ENCODE results near the gene ITSN1.

- no peak for TF ChIP-seq EZH2 (IDR thresholded peaks at IDR 0.05; ENCODE audit: insufficient read depth, poor library complexity, severe bottlenecking)
- no peak for TF ChIP-seq EZH2phosphoT487 (IDR thresholded peaks at IDR 0.05; ENCODE audit: insufficient read depth, low read depth)
Observed at GRCh38 chr21:33668180-33668579, 25.9 kb downstream of the ITSN1 start.
